GM18870 (cell line): ENCODE results near the gene DRAP1.

Source experiments
- ATAC-seq: cut with Tn5 transposase; IDR thresholded peaks from one replicate; pipeline ENCODE4 v1.9.1; 2021; ENCODE audit warnings: moderate library complexity; ENCODE audit not compliant: unreplicated experiment

Gene DRAP1

GRCh38 chr11:65903715-65904114, 15.5 kb upstream of the DRAP1 start:
- ATAC-seq, result no peak

- ATAC-seq, result no peak
Observed at GRCh38 chr11:65906602-65907001, 12.6 kb upstream of the DRAP1 start.

- ATAC-seq, result no peak
Observed at GRCh38 chr11:65907878-65908277, 11.3 kb upstream of the DRAP1 start.

GRCh38 chr11:65911682-65912568, 7.3 kb upstream of the DRAP1 start:
- ATAC-seq, result no peak

- ATAC-seq, result no peak
Observed at GRCh38 chr11:65912845-65913244, 6.4 kb upstream of the DRAP1 start.

- no peak for ATAC-seq
Observed at GRCh38 chr11:65915101-65915820, 4.0 kb upstream of the DRAP1 start.

- no peak for ATAC-seq
Observed at GRCh38 chr11:65915821-65916251, 3.4 kb upstream of the DRAP1 start.

- no peak for ATAC-seq
Observed at GRCh38 chr11:65916391-65916790, 2.8 kb upstream of the DRAP1 start.

GRCh38 chr11:65917077-65917433, 2.2 kb upstream of the DRAP1 start:
- no peak for ATAC-seq

- ATAC-seq, result no peak
Observed at GRCh38 chr11:65917434-65918210, 1.6 kb upstream of the DRAP1 start.

GRCh38 chr11:65918211-65919140, 750 bp upstream of the DRAP1 start, which contains the start of gene C11orf68:
TSS of gene C11orf68 (minus strand) at chr11:65919062. CDS start at chr11:65919031, 31 bp downstream.
- ATAC-seq, result peak; percentile 21

GRCh38 chr11:65919573-65920371, 546 bp downstream of the DRAP1 start:
- peak; percentile 42 for ATAC-seq

GRCh38 chr11:65920372-65920802, 1.2 kb downstream of the DRAP1 start:
- no peak for ATAC-seq

GRCh38 chr11:65921033-65921555, 1.9 kb downstream of the DRAP1 start:
- no peak for ATAC-seq

GRCh38 chr11:65921876-65922275, 2.6 kb downstream of the DRAP1 start:
- no peak for ATAC-seq

GRCh38 chr11:65922565-65922964, 3.3 kb downstream of the DRAP1 start:
- no peak for ATAC-seq

- ATAC-seq, result no peak
Observed at GRCh38 chr11:65925397-65925796, 6.2 kb downstream of the DRAP1 start.

GRCh38 chr11:65927904-65928397, 8.7 kb downstream of the DRAP1 start:
- ATAC-seq, result peak; percentile 52

- ATAC-seq, result no peak
Observed at GRCh38 chr11:65928667-65929066, 9.4 kb downstream of the DRAP1 start.
